Transverse colon (tissue), 3 donors: ENCODE measurements around the gene TC2N.

Experiments used
- CTCF ChIP-seq, 5 experiments: fragments of 200-600 bp in 3 of 5; fragments of 450-650 bp in 2 of 5; sonication (generic) in 3 of 5; IDR thresholded peaks; 1 replicate in 2 of 5; 2 replicates in 3 of 5; pipeline ENCODE4 v1.5.1; 2016 to 2017; ENCODE audit warnings: antibody characterized with exemption in 5 of 5, inconsistent platforms in 3 of 5, mild to moderate bottlenecking in 2 of 5, moderate library complexity in 1 of 5
- EP300 ChIP-seq: sonication (generic); formaldehyde crosslinking; IDR thresholded peaks from one replicate; pipeline ENCODE4 v1.6.1; 2017; ENCODE audit warnings: antibody characterized with exemption, low read depth

GRCh38 chr14:91906374-91906773, 39.0 kb upstream of the TC2N start:
- TF ChIP-seq EP300, result no peak
- no peak for TF ChIP-seq CTCF (IDR thresholded peaks at IDR 0.05)
